Kidney (tissue), 14 donors: ENCODE data around the gene XIAP. TPM values are rescaled to one million over a fixed set of nuclear protein-coding genes. Genes with fewer than 3 reads are reported as not detected.

ENCODE experiments used
- DNase-seq, 5 donors: peaks; one replicate each; pipeline ENCODE4 v3.0.0-alpha.2; 2013 to 2020
- FAIRE-seq: peaks from 2 replicates; lab custom pipeline; 2012; peaks lifted over from hg19 to GRCh38; lab: Jason Lieb, UNC
- H3K27ac ChIP-seq, 2 donors: one replicate each; pipeline ENCODE4 v1.7.0; 2013; ENCODE audit warnings: low read depth in 2 of 2, low read length in 2 of 2, inconsistent platforms in 1 of 2
- H3K27me3 ChIP-seq: one replicate; pipeline ENCODE4 v1.7.1; 2013; ENCODE audit warnings: low read length, inconsistent platforms; ENCODE audit not compliant: control insufficient read depth, insufficient read depth
- H3K36me3 ChIP-seq, 3 donors: one replicate each; pipeline versions ENCODE4 v1.7.0 to v1.7.1; 2013; ENCODE audit warnings: low read length in 3 of 3, control low read depth in 1 of 3, inconsistent platforms in 1 of 3; ENCODE audit not compliant: insufficient read depth in 3 of 3, control insufficient read depth in 2 of 3
- H3K4me1 ChIP-seq, 3 donors: one replicate each; pipeline versions ENCODE4 v1.7.0 to v1.7.1; 2013; ENCODE audit warnings: low read length in 3 of 3, inconsistent platforms in 1 of 3, low read depth in 1 of 3; ENCODE audit not compliant: control insufficient read depth in 2 of 3, insufficient read depth in 2 of 3
- H3K4me3 ChIP-seq, 3 donors: one replicate each; pipeline versions ENCODE4 v1.7.0 to v1.8.1; 2013; ENCODE audit warnings: low read length in 3 of 3, control low read depth in 1 of 3, inconsistent platforms in 1 of 3
- H3K9ac ChIP-seq, 3 donors: one replicate each; pipeline versions ENCODE4 v1.7.0 to v1.7.1; 2013; ENCODE audit warnings: low read length in 3 of 3, control low read depth in 1 of 3, inconsistent platforms in 1 of 3
- H3K9me3 ChIP-seq, 3 donors: one replicate each; pipeline versions ENCODE4 v1.7.0 to v1.7.1; 2013; ENCODE audit warnings: low read length in 3 of 3, control low read depth in 1 of 3, inconsistent platforms in 1 of 3; ENCODE audit not compliant: control insufficient read depth in 2 of 3, insufficient read depth in 1 of 3
- intact Hi-C: fragments of 100-400 bp; cut with DNase I; formaldehyde crosslinking; loops from one replicate; pipeline ENCODE4 v1.11.1; 2022
- polyA plus RNA-seq: library from polyadenylated mRNA; stranded (reverse); fragments of 350-450 nt; fragmentation: Illumina TruSeq; extraction: RNeasy Lipid Tissue Mini Kit (QIAGEN cat#74804); gene quantifications from one replicate; pipeline ENCODE4 v1.2.3, GENCODE V29; 2014; ENCODE audit warnings: low read depth, low replicate concordance; ENCODE audit not compliant: insufficient read depth
- total RNA-seq: library from RNA; stranded (reverse); fragmentation: NEBNext Ultra II Directional; extraction: Animal tissue kit (Norgen Biotek cat#: 25700); gene quantifications from one replicate; pipeline ENCODE4 v1.2.1, GENCODE V29; 2021
- TF ChIP-seq, protein P1 (sequence below): IDR thresholded peaks from 3 replicates; pipeline ENCODE4 v1.5.1; 2012; ENCODE audit warnings: mild to moderate bottlenecking, moderate library complexity, borderline replicate concordance; ENCODE audit not compliant: insufficient read depth; ENCODE audit errors: extremely low read depth
- donor health status: control.
- donor health status: control.
- donor health status: control.
- donor health status: control.
- donor health status: control.
- donor health status: DM: yes; HTN: yes; CAD: no.
- donor health status: Normal renal cell carcinoma (clear cell type).

XIAP gene
- total and polyA plus RNA-seq, 2 donors from 2014 or later: 29.0 to 70.9 TPM

DNA sequence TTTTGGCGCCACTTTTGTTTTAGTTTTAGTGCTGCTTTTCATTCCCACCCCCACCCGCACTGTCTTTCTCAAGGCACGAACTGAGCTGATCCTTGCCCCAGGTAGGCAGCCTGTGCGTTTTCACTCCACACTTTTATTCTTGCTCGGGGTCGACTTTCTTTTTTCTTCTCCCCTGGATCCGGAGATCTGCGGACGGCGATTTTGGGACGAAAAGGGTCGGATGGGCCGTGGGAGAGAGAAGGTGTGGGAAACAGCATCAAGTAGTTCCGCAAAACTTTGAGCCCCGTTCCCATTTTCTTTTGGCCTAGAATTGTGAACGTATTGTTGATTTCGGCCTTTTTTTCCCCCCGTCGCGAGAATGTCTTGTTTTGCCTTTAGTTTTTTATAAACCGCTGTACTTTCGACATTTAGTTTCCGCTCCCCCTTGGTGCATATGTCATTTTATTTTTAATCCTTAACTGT is 102.2 kb downstream of the XIAP start:
- peak overlapping the region; percentile 98 to 99 for H3K27ac ChIP-seq
- no peaks in the 10 kb centered on the region for H3K4me1 ChIP-seq
- DNase-seq (no peak), FAIRE-seq (no peak)
- H3K9me3 ChIP-seq: no peaks in the 10 kb centered on the region
- H3K9ac ChIP-seq: peak overlapping the region; percentile 87 to 99 (median 93)
- TF ChIP-seq, protein P1, sequence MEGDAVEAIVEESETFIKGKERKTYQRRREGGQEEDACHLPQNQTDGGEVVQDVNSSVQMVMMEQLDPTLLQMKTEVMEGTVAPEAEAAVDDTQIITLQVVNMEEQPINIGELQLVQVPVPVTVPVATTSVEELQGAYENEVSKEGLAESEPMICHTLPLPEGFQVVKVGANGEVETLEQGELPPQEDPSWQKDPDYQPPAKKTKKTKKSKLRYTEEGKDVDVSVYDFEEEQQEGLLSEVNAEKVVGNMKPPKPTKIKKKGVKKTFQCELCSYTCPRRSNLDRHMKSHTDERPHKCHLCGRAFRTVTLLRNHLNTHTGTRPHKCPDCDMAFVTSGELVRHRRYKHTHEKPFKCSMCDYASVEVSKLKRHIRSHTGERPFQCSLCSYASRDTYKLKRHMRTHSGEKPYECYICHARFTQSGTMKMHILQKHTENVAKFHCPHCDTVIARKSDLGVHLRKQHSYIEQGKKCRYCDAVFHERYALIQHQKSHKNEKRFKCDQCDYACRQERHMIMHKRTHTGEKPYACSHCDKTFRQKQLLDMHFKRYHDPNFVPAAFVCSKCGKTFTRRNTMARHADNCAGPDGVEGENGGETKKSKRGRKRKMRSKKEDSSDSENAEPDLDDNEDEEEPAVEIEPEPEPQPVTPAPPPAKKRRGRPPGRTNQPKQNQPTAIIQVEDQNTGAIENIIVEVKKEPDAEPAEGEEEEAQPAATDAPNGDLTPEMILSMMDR: no peak
- H3K4me3 ChIP-seq: peak overlapping the region; percentile 77 to 94 (median 85)
- intact Hi-C loops: no loop called here
- H3K27me3 ChIP-seq: no peaks in the 10 kb centered on the region
- H3K36me3 ChIP-seq: no peaks in the 10 kb centered on the region

DNA sequence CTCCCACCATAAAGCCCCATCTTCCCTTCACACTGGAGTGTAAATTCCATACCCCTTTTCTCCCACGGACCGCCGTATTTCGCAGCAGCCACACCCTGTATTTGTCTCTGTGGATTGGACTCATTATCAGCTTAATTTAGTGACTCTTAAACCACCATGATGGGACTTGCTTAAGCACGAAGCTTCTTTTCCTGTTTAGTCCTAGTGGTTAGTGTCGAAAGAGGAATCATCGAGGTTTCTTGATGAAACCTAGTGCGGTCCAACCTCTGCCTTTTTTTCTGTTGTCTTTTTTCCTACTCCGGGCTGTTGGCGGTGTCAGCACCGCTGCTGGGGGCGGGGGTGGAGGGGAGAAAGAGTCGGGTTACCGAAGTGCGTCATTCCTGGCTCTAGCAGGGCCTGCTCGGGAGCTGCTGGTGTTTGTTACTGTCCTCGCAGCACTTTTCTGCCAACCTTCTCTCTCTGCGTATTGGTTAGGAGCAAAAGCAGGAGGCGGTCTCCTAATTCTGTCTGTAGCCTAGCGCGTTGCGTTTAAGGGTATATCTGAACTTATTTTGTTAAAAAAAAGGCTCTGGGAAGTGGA is 103.0 kb downstream of the XIAP start:
- H3K4me1 ChIP-seq: no peaks in the 10 kb centered on the region
- intact Hi-C loops: no loop called here
- H3K36me3 ChIP-seq: no peaks in the 10 kb centered on the region
- peak overlapping the region; percentile 77 to 94 (median 85) for H3K4me3 ChIP-seq
- peak; percentile 67 for FAIRE-seq
- no peaks in the 10 kb centered on the region for H3K9me3 ChIP-seq
- peak overlapping the region; percentile 98 to 99 for H3K27ac ChIP-seq
- DNase-seq: peak; percentile 92 to 96 (median 94)
- TF ChIP-seq, protein P1: no peak
- H3K9ac ChIP-seq: peak overlapping the region; percentile 81 to 99 (median 93)
- no peaks in the 10 kb centered on the region for H3K27me3 ChIP-seq

Other genes starting within 250 kb of the XIAP start
- gene THOC2, start 127.0 kb upstream of the XIAP start, total RNA-seq: 66.6 TPM
- 18.8 TPM for gene THOC2, start 127.0 kb upstream of the XIAP start, polyA plus RNA-seq
- 66.0 TPM for gene STAG2, start 101.7 kb downstream of the XIAP start, total RNA-seq
- gene STAG2, start 101.7 kb downstream of the XIAP start, polyA plus RNA-seq: 18.2 TPM